Neural cell (in vitro differentiated cells): ENCODE results near the gene IL23R.

Experiments used
- EP300 ChIP-seq: fragments of 450-650 bp; conservative IDR thresholded peaks from 2 replicates; pipeline ENCODE4 v1.6.1; 2014; ENCODE audit warnings: antibody characterized with exemption, mild to moderate bottlenecking, moderate library complexity; ENCODE audit not compliant: poor library complexity, severe bottlenecking
- EZH2 ChIP-seq: fragments of 200-600, 300-800 bp; shearing (Covaris generic), sonication (generic); IDR thresholded peaks from 2 replicates; pipeline ENCODE4 v1.6.1; 2014; ENCODE audit warnings: antibody characterized with exemption, low read length, borderline replicate concordance, mild to moderate bottlenecking; ENCODE audit not compliant: insufficient read depth, poor library complexity, severe bottlenecking
- MXI1 ChIP-seq: fragments of 450-650 bp; conservative IDR thresholded peaks from 2 replicates; pipeline ENCODE4 v1.6.1; 2014; ENCODE audit warnings: antibody characterized with exemption, mild to moderate bottlenecking; ENCODE audit not compliant: poor library complexity, severe bottlenecking
- POLR2AphosphoS5 ChIP-seq: IDR thresholded peaks from 2 replicates; pipeline ENCODE4 v1.6.1; 2012
- RAD21 ChIP-seq: fragments of 450-650 bp; conservative IDR thresholded peaks from 2 replicates; pipeline ENCODE4 v1.6.1; 2014; ENCODE audit warnings: antibody characterized with exemption, mild to moderate bottlenecking, moderate library complexity
- REST ChIP-seq: IDR thresholded peaks from 2 replicates; pipeline ENCODE4 v1.6.1; 2012; ENCODE audit warnings: borderline replicate concordance
- TAF1 ChIP-seq: IDR thresholded peaks from 2 replicates; pipeline ENCODE4 v1.6.1; 2012; ENCODE audit warnings: low read depth
- TF ChIP-seq, protein P1 (sequence below): fragments of 450-650 bp; IDR thresholded peaks from 2 replicates; pipeline ENCODE4 v1.5.1; 2014; ENCODE audit warnings: antibody characterized with exemption, mild to moderate bottlenecking, moderate library complexity; ENCODE audit not compliant: poor library complexity, severe bottlenecking

DNA sequence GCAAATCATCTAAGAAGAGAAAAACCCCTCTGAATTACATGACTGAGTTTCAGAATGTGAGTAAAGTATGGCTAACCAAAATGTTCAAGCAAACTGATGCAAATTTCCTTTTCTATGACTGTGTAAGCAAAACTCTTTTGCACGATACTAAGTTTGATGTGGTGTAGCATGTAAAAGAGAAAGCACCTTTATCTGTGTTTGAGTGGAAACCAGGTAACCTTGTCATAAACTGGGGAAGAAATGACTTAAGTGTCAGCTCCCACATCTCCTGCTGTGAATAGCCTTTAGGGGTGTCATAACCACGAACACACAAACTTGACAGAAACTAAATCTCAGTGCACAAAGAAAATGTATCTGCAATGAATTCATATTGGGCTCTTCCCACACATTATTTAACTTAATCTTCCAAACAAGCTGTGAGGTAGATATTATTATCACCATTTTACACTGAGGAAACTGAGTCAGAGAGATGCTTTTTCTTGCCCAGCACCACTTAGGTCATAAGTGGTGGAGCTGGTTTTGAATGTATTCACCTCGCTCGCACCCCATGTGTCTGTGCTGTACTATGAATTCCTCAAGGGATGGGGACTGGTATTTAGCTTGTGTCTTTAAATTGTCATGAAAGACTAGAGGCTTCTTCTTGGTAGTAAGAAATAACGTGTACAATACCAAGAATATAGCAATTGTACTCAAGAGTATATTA is 108.5 kb downstream of the IL23R start:
- no peak for TF ChIP-seq MXI1
- TF ChIP-seq REST: no peak
- TF ChIP-seq, protein P1, sequence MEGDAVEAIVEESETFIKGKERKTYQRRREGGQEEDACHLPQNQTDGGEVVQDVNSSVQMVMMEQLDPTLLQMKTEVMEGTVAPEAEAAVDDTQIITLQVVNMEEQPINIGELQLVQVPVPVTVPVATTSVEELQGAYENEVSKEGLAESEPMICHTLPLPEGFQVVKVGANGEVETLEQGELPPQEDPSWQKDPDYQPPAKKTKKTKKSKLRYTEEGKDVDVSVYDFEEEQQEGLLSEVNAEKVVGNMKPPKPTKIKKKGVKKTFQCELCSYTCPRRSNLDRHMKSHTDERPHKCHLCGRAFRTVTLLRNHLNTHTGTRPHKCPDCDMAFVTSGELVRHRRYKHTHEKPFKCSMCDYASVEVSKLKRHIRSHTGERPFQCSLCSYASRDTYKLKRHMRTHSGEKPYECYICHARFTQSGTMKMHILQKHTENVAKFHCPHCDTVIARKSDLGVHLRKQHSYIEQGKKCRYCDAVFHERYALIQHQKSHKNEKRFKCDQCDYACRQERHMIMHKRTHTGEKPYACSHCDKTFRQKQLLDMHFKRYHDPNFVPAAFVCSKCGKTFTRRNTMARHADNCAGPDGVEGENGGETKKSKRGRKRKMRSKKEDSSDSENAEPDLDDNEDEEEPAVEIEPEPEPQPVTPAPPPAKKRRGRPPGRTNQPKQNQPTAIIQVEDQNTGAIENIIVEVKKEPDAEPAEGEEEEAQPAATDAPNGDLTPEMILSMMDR: no peak
- TF ChIP-seq TAF1: no peak
- no peak for TF ChIP-seq EZH2
- TF ChIP-seq POLR2AphosphoS5: no peak
- no peak for TF ChIP-seq RAD21
- TF ChIP-seq EP300: no peak
